GM12874 (cell line): ENCODE results near the gene MAPK8IP1.

ENCODE experiments used
- TF ChIP-seq, protein P1 (sequence below): IDR thresholded peaks from 2 replicates; pipeline ENCODE4 v1.5.1; 2011; ENCODE audit warnings: low read depth, mild to moderate bottlenecking, control low read depth, low read length, moderate library complexity; ENCODE audit not compliant: insufficient read depth

The MAPK8IP1 gene

DNA sequence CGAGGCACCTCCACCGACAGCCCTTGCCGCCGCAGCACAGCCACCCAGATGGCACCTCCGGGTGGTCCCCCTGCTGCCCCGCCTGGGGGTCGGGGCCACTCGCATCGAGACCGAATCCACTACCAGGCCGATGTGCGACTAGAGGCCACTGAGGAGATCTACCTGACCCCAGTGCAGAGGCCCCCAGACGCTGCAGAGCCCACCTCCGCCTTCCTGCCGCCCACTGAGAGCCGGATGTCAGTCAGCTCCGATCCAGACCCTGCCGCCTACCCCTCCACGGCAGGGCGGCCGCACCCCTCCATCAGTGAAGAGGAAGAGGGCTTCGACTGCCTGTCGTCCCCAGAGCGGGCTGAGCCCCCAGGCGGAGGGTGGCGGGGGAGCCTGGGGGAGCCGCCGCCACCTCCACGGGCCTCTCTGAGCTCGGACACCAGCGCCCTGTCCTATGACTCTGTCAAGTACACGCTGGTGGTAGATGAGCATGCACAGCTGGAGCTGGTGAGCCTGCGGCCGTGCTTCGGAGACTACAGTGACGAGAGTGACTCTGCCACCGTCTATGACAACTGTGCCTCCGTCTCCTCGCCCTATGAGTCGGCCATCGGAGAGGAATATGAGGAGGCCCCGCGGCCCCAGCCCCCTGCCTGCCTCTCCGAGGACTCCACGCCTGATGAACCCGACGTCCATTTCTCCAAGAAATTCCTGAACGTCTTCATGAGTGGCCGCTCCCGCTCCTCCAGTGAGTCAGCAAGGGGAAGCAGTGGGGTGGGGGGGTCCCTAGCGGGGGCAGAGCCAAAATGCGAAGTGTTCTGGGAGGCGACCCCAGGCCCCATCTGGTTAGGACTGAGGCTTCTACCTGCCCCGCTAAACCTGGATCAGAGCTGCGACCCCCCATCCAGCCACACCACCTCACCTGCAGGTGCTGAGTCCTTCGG is 17.3 kb downstream of the MAPK8IP1 start:
- TF ChIP-seq, protein P1, sequence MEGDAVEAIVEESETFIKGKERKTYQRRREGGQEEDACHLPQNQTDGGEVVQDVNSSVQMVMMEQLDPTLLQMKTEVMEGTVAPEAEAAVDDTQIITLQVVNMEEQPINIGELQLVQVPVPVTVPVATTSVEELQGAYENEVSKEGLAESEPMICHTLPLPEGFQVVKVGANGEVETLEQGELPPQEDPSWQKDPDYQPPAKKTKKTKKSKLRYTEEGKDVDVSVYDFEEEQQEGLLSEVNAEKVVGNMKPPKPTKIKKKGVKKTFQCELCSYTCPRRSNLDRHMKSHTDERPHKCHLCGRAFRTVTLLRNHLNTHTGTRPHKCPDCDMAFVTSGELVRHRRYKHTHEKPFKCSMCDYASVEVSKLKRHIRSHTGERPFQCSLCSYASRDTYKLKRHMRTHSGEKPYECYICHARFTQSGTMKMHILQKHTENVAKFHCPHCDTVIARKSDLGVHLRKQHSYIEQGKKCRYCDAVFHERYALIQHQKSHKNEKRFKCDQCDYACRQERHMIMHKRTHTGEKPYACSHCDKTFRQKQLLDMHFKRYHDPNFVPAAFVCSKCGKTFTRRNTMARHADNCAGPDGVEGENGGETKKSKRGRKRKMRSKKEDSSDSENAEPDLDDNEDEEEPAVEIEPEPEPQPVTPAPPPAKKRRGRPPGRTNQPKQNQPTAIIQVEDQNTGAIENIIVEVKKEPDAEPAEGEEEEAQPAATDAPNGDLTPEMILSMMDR, result no peak

DNA sequence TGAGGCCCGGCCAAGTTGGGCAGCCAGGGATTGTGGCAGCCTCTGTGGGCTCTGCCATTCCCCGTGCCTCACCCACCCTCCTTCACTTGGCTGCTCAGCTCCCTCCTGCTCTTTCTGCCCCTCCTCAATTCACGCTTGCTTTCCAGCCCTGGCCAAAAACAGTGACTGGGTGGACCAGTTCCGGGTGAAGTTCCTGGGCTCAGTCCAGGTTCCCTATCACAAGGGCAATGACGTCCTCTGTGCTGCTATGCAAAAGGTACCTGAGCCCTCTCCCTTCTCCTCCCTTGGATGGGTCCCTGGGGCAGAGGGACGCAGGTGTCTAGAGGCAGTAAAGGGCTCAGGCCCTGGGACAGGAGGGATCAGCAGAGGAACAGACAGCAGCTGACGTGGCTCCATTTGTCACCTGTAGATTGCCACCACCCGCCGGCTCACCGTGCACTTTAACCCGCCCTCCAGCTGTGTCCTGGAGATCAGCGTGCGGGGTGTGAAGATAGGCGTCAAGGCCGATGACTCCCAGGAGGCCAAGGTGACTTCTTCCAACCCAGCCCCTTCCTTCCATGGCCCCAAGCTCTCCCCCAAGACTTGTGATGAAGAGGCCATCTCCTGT is 19.0 kb downstream of the MAPK8IP1 start:
- TF ChIP-seq, protein P1, result no peak

DNA sequence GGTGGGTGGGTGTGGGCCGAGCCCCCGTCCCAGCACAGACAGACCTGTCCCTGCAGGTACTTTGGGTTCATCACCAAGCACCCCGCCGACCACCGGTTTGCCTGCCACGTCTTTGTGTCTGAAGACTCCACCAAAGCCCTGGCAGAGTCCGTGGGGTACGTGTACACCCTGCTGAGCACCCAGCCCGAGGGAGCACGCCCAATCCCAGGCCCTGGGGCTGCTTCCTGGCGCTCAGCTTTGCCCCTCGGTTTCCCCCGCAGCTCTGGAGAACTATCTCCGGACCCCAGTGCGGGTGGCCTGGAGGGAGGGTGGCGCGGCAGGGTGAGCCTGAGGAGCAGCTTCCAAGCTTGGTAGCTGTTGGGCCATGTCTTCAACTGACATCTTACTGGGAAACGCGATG is 19.6 kb downstream of the MAPK8IP1 start:
- TF ChIP-seq, protein P1, result no peak

DNA sequence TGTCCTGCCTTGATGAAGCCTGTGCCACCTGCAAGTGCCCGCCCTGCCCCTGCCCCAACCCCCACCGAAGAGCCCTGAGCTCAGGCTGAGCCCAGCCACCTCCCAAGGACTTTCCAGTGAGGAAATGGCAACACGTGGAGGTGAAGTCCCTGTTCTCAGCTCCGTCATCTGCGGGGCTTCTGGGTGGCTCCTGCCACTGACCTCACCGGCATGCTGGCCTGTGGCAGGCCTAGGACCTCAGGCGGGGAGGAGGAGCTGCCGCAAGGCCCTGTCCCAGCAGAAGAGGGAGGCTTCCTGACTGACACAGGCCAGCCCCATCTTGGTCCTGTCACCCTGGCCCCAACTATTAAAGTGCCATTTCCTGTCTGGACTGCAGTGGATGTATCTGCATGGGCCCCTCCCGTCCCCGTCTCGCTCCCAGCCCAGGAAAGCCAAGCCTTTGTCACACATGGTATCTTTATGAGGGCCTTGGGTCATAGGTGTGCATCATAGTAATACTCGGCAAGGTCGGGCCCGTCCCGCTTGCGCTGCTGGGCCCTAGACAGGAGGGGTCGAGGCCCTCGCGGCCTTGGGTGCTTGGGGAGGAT is 20.7 kb downstream of the MAPK8IP1 start:
- TF ChIP-seq, protein P1, result no peak

DNA sequence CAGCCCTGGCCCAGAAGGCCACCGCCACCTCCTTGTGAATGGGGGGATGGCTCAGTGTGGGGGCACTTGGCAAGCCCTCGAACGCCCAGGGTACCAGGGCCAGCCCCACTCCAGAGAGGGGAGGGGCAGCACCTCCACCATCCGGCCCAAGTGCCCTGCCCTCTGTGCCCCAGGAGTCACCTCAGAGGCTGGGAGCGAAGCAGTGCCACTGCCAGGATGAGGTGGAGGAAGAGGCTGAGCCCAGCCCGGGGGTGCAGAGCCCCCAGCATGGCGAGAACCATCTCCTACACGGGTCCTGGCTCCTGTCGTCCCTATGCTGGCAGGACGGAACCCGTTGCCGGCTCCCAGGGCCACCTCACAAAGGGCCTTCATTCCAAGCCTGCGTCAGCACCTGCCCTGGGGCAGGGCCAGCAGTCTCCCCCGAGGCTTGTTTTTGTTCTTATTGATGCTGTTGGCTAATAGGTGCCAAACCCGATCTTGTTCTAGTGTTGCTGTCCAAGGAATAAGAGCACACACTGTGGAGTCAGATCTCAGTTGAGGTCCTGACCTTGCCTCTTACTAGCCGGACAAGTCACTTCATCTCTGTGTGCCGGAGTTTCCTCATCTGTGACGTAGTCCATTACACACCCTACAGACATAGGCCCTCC is 21.6 kb downstream of the MAPK8IP1 start, which contains the start of gene FREY1:
Gene FREY1 (minus strand): TSS at position 307 of the 647 bp plus-strand sequence. CDS start 26 bp downstream, at position 281.
- TF ChIP-seq, protein P1, result no peak

DNA sequence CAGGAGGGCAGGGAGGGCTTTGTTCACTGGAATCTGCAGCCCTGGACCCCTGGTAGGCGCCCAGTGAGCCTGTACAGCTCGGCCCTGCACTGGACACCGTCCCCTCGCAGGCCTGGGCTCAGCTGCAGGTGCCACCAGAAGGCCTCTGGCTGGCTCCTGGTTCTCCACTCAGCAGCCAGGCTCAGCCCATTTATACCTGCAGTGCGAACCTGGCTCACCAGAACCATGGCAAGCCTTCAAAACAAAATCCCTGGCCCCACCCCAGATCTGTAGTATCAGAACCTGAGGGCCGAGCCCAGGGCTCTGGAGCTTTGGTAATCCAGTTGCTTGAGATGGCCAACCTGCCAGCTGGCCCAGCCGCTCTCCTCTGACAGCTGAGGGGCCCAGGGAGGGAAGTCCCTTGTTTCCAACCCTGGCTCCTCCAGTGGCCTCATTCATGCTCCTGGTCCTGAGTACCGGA is 22.5 kb downstream of the MAPK8IP1 start:
- TF ChIP-seq, protein P1, result no peak
